NOMO-1 treated with DMSO at 0.1 percent for 48 hours (cell line): Measurements from ENCODE around the gene EXOC7.
A peak's percentile ranks its signal among the peaks of the same experiment; 100 is the strongest.

Source experiments
- DNase-seq: peaks from one replicate; lab custom pipeline; 2025; ENCODE audit not compliant: unreplicated experiment; lab: John Stamatoyannopoulos, UW

Gene EXOC7, protein sequence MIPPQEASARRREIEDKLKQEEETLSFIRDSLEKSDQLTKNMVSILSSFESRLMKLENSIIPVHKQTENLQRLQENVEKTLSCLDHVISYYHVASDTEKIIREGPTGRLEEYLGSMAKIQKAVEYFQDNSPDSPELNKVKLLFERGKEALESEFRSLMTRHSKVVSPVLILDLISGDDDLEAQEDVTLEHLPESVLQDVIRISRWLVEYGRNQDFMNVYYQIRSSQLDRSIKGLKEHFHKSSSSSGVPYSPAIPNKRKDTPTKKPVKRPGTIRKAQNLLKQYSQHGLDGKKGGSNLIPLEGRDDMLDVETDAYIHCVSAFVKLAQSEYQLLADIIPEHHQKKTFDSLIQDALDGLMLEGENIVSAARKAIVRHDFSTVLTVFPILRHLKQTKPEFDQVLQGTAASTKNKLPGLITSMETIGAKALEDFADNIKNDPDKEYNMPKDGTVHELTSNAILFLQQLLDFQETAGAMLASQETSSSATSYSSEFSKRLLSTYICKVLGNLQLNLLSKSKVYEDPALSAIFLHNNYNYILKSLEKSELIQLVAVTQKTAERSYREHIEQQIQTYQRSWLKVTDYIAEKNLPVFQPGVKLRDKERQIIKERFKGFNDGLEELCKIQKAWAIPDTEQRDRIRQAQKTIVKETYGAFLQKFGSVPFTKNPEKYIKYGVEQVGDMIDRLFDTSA

GRCh38 chr17:76103274-76104139 is at the start of gene EXOC7:
Gene EXOC7, minus strand, starts transcription at chr17:76103787. Its CDS starts 95 bp downstream, at chr17:76103692.
- peak; percentile 86 for DNase-seq

DNA sequence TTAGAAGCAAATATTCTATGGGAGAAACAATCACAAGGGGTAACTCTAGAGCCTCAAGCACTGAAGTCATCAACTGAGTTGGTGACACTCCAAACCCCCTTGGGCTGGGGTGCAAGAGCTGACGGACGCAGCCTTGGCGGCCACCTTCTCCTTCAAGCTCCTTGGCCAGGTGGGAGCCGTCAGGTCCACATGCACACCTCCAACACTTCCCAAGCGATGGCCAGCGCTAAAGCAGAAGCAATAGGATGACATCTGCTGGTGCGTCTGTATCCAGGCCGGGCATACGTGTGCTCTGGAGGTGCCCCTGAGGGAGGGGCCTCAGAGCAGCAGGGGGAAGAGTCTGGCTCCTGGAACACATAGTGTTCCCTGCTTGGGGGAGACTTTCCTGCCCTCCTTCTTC is 49.6 kb upstream of the EXOC7 start:
- DNase-seq, result no peak

DNA sequence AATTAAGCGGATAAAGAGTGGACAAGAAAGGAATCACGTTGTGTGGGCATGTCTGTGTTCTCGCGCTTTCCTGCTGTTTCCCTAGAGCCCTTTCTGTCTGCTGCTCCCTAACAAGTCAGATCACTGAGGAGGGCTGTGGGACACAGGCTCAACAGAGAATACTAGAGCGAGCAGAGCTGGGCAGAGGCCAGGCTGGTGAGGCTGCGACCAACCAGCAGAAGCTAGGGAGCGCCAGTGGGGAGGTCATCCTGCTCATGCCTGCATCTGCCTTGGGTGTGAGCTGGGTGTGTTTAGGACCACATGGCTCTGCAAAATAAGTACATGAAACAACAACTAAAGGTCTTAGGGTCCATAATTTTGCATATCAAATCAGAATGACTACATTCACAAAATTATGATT is 49.0 kb upstream of the EXOC7 start:
- DNase-seq, result no peak

DNA sequence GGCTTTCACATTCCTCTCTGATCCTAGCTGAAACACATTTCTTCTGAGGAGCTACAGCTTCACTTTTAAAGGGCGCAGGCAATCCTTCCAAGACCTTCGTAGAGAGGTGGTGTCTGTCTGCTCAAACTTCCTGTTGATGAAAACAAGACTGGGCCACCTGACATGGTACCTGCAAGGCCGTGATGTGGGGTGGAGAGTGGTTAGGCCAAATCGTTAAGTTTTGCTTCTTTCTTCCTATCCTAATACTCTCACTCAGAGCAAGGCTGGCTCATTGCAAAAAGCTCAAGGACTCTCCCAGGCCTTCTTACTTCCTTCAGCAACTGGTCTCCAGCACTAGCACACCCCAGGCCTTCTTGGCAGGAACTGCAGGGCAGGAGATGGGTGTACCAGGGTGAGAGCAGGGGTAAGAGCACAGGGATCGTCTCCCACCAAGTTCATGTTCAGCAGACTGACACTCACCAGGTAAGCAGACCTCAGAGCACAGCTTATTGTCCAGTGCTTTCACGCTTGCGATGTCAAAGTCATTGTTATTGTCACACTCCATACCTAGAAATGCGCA is 48.4 kb upstream of the EXOC7 start:
- DNase-seq, result no peak

DNA sequence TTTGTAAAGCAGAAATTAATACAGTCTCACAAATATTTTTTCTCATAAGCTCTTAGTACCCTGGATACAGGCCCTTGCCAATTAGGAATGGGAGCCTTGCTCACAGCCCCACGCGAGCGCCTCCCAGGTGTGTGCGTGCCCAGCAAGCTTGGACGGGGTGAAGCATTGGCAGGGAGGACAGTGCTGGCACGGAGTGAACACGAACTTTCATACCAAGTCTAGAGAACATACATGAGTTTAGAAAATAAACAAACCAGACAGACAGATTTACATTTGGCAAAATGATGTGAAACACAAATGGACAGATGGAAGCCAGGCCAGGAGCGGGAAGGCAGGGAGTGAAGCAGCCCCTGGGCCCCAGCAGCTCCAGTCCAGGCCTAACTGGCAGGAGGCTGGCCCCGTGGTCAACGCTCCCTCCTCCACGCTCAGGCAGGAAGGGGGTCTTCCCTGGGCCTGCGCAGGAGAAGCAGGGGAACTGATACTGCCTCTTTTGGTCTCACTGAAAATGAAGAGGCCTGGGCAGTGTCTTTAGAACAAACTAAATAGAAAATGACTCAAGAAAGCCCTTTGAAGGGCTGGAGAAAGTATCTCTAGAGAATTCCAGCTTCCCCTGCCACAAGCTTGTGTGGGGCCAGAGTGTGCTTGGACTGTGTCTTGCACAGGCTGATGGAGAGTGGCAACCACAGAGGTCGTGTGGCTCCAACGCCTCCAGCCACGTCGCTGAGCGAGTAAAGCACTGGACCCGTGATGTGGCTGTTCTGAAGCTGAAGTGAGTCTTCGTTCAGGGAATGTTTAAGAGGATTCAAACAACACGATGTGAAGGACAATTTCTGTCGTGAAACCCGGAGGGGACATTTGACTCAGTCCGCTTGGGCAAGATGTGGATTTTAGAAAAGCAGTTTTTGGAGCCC is 47.4 kb upstream of the EXOC7 start:
- DNase-seq, result no peak

GRCh38 chr17:76149214-76149613 is 45.6 kb upstream of the EXOC7 start:
- no peak for DNase-seq

DNA sequence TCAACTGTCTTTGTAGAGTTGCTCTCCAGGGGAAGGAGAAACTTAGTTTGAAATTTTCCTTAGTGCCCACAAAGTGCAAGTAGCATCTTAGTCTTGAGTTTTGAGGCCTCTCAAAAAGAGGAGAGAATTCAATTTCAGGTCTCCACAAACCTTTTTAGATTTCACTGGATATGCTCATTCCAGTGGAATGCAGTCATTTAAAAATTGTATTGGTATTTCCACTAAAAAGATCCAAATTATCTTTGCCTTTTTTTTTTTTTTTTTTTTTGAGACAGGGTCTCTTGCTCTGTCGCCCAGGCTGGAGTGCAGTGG is 44.4 kb upstream of the EXOC7 start:
- no peak for DNase-seq

DNA sequence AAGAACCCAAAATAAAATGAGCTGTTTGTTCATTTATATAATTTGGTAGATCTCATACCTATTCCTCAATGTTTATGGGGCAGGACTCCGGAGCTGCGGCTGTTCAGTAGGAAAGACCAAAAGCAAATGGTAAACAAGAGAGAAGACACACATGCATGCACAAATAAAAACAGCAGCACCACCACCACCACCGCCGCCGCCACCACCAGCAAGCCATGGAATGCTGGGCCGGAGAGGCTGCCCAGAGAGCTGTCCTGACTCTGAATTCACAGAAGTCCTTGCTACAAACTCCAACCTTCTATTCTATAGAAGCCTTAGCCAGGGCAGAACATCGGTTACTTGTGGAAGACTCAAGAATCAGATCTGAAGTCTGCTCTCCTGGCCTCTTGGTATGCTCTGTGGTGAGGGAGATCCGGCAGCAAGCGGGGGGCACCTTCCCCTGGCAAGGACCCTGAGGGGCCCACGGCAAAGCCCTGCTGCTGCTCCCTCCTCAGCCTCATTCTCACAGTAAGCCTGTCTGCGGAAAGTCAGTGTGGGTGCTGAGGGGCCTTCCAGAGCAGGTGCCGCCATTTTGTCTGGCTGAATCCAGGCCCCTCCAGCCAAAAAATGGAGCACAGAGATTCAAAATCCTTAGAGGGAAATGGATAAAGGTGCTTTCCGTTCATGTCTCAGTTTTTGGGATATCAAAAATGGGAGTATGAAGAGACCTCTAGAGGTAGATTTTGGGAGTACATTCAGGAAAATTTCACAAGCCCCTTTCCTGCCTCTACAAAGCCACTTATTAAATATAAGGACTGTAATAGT is 43.8 kb upstream of the EXOC7 start:
- peak; percentile 6 for DNase-seq

DNA sequence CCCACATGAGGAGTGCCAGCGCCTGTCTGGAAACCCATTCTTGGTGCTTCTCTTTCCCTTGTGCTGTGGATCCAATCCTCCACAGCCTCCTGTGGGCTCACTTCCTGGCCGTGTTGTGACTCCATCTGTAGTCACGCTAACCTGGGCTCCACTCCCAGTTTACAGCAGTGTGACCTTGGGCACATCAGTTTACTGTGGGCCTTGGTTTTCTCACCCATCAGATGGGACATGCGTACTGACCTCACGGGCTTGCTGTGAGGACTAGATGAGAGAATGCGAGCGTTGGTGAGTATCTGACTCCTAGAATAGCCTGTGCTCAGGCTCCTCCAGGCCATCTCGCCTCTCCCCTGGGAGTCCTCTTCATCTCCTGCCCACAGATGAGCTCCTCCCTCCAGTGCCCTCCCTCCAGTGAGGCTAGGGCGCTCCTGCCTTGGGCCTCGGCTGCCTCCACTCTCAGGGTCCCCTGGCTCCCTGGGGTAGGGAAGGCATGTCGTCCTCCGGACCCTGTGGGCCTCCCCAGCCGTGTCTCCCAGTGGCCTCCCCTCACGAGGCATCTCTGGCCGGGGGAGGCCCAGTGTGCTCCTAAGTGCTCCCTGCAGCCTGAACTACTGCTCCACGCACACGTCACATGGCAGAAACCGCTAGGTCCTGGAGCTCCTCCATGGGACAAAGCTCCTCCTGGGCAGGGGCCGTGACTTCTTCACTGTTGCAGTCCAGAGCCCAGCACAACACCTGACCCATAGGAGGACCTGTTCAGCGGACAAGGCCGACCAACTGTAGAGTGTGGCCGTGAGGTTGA is 42.7 kb upstream of the EXOC7 start:
- no peak for DNase-seq

DNA sequence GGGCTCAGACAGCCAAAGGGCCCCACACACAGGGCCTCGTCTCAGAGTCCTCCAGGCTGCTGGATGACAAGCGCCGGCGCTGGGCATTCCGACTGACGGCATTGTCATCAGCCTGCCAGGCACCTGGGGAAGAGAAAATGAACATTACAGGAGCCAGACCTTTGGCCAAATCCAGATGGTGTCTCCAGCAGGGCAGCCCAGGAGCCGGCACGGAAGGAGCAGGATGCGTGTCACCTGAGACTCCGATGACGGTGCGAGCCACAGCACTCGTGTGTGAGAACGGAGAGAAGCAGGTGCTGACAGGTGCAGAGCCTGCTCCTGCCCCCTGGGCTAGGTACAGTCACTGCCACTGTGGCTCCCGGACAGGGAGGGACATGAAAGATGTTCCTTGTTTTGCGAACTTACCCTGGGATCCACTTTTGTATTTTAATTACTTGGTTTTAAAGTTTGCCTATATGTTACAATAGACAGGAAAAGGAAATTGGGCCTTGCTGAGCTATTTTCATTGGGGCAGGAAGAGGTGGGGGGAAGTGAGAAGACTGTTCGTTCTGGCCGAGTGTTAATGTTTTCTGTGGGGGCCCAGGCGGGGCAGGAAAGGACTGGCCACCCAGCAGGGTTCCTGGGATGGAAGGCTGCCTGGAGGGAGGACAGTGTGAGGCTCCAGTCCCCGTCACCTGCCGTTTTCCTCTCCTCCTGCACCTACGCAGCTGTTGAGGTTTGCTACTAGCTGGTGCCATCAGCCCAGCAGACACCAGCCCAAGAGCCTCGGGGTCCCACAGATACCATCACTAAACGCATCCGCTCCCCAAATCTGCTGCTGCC is 41.9 kb upstream of the EXOC7 start:
- DNase-seq, result peak; percentile 60

GRCh38 chr17:76142585-76143041 is 39.0 kb upstream of the EXOC7 start:
- no peak for DNase-seq

DNA sequence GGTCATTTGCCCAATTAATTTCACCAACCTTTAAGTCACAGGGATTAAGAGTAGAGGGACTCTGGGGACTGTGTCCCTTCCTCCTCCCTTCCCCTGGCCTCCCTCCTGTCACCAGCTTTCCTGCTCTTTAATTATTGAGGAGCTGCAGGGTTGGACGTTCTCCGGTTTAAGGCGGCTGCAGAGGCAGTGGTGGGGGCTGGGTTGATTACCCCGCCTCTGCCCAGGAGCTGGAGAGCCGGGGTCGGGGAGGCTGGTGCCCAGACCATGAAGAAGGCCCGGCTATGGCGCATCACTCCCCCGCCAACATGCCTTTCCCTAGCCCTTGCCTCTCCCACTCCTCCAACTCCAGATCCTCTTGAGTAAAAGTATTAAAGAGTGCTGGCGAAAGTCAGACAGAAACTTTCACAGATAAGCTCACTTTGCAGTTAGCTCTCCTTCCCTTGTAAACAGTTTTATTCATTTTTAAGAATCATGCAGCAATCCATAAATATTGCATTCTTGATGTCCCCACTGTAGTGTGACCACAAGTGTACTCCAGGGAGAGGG is 38.5 kb upstream of the EXOC7 start:
- no peak for DNase-seq

- DNase-seq, result peak; percentile 90
These were observed 37.8 kb upstream of the EXOC7 start, which contains the start of gene FOXJ1 for GRCh38 chr17:76141212-76142038. Gene FOXJ1, minus strand, starts transcription at chr17:76141245. Its CDS starts 850 bp downstream, at chr17:76140395.

DNA sequence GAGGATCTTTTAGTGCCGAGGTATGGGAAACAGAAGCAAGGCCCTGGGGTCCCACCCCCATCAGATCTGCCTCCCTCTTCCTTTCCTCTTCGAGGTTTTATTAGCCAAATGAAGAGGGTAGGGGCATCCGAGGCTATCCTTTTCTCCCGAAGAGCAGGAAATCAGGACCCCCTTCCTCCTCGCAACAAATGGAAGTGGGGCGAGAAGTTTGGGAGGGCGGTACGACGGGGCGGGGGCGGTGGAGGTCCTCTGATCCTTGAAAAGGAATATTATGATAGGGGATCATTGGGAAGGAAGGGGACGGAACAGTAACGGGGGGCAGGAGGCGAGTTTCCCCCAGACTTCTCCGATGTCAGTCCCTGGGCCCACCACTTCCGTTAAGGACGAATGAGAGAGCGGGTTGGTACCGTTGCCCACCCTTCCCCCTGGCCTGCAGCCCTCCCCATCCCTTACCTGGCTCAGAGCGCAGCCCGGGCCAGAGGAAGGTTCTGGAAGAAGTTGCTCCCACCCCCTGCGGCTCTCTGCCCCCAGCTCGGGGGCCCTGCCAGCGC is 37.1 kb upstream of the EXOC7 start:
- no peak for DNase-seq

GRCh38 chr17:76139801-76140660 is 36.4 kb upstream of the EXOC7 start:
- no peak for DNase-seq
